K562 treated with DMSO at 1 percent for 48 hours (cell line): ENCODE data around the gene SLC35E4. TPM values are rescaled to one million over a fixed set of nuclear protein-coding genes. Genes with fewer than 3 reads are reported as not detected.

Experiments
- total RNA-seq: library from RNA; unstranded; fragments of 300-600 nt; gene quantifications from 2 replicates; pipeline ENCODE4 v1.2.3, GENCODE V29; 2022; ENCODE audit warnings: low replicate concordance; ENCODE audit errors: extremely low read depth

Gene SLC35E4, protein sequence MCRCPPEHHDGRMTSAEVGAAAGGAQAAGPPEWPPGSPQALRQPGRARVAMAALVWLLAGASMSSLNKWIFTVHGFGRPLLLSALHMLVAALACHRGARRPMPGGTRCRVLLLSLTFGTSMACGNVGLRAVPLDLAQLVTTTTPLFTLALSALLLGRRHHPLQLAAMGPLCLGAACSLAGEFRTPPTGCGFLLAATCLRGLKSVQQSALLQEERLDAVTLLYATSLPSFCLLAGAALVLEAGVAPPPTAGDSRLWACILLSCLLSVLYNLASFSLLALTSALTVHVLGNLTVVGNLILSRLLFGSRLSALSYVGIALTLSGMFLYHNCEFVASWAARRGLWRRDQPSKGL
- not detected in 2 replicates for total RNA-seq

DNA sequence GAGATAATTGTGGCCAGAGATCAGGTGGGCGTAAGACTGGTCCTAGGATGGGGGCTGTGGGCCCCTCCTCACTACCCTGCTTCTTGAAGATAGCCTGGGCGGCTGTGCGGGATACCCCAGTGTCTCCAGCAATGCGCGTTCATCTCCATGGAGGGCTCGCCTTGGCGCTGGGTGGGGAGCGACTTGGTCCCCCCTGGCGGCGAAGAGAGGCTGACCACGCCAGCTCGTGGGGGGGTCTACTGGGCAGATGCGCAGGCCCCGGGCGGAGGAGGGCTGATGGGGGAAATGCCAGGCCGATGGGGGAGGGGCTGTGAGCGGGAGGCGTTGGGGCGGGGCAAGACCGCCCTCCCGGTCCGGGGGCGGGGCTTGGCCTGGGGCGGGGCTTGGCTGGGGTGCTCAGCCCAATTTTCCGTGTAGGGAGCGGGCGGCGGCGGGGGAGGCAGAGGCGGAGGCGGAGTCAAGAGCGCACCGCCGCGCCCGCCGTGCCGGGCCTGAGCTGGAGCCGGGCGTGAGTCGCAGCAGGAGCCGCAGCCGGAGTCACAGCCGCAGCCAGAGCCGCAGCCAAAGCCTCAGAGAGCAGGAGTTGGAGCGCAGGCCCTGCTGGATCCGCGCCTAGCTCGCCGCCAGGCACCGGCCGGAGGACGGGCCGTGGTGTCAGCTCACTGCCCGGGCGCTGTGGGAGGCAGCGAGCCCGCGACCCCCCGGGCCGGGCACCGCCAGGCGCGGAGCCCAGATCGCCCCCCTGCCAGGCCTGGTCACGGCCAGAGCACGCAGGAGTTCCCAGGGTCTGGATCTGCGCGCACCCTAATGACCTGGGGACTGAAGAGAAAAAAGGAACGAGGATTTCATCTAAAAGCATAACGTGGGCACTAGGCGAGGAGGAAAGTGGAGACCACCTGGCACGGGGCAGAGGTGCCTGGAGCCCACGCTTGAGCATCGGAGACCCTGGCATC is at the start of gene SLC35E4:
TSS of gene SLC35E4 (plus strand) at position 509 of the 953 bp plus-strand sequence. CDS start 670 bp downstream, outside the sequence.

DNA sequence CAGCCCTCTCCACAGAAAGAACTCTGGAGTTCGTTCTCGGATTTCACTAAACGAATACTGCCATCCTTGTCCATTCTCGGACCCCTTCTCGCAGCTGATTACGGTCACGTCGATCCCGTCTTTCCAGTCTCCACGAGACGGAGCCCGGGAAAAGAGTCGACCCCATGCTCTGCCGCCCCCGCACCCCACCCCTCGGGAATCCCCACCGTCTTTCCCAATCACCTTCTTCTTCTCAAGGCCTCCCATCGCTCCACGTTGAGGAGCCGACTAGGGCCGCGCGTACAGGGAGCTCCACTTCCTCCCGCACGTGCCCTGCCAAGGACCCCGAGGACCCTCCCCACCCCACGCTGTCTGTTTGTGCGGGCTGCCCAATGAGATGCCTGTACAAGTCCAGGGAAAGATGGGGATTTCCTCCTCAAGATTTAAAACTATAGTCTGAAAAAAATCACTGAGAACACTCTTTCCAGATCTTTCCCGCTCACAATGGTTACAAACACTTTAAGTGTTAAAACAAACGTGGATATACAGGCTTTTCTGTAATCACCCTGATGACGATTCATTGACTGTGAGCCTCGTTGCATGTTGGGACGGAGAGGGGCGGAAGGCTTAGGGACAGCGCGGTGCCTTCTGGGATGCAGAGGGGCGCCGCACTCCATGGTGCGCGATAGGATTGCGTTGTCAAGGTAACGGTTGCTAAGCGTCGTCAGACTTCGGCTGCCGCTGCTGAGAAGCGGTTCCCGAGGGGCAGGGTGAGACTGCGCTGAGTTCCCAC is 43.8 kb upstream of the SLC35E4 start, which contains the start of gene PES1:
TSS of gene PES1 (minus strand) at position 323 of the 772 bp plus-strand sequence. CDS start at position 246, 77 bp downstream.

DNA sequence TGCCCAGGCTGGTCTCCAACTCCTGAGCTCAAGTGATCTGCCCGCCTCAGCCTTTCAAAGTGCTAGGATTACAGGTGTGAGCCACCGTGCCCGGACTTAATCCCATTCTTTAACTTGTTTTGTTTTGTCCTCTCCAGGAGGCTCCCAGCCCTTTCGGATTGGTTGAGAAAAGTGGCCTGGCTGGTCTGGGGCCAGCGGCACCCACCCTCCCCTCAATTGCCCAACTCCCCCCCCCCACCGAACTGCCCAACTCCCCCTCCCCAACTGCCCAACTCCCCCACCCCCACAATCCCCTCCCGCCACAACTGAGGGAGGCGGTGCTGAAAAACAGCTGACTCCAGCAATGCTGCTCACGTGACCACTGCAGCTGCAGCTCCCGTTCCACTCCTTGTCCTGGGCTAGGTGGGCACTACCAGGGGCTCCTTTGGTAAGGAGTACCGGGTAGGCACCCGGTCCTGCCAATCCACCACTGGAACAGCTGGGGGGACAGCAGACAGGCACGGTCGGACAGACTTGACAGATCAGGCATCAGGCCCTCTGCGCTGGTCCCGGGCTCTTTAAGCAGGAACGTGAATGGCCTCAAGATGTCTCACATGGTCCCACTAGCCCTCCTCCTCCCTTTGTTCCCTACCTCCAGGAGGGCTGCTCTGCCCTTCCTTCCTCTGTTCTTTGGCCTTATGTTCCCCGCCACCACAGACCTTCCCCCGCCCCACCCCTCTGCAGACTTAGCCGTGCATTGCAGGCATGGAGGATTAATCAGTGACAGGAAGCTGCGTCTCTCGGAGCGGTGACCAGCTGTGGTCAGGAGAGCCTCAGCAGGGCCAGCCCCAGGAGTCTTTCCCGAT is 28.9 kb upstream of the SLC35E4 start, which contains the start of gene TCN2:
TSS of gene TCN2 (plus strand) at position 720 of the 845 bp plus-strand sequence. CDS start 158 bp downstream, outside the sequence.

DNA sequence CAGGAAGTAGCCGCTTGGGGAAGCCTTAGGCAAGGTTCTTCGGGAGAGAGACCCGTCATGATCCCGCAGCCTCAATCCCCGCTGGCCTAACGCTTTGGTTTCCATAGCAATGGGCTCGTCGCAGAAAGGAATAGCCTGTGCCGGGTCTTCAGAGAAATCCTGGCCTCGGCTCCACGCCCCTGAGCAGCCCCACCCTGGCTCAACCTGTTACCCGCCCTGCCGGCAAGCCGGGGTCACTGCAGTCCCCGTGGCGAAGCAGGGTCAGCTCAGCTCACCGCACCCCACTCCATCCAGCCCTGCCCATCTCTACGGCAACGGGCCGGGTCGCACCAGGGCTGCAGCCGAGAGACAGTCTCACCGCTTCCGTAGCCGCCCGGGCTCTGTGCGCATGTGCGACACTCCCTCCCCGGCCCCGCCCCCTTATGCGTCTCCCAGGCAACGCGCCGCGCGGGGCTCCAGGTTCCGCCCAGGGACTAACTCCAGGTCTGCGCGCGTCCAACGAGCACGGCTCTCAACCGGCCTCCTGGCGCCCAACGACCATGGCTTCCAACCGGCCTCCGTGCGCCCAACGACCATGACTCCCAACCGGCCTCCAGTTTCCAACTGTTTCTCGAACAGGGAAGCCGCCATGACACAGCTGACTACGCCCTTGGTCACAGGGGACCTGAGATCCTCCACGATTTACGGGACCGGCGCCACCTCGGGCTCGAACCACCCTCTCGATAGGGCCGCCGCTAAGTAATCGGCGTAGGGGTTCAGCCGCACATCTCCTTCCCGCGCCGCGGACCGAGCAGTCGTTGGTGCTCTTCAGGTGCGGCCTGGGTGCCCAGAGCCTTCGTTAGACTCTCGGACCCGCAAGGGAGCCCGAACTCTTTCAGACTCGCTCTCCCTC is 32.2 kb downstream of the SLC35E4 start, which contains the start of gene DUSP18:
TSS of gene DUSP18 (minus strand) at position 382 of the 892 bp plus-strand sequence. CDS start 3,872 bp downstream, outside the sequence.

DNA sequence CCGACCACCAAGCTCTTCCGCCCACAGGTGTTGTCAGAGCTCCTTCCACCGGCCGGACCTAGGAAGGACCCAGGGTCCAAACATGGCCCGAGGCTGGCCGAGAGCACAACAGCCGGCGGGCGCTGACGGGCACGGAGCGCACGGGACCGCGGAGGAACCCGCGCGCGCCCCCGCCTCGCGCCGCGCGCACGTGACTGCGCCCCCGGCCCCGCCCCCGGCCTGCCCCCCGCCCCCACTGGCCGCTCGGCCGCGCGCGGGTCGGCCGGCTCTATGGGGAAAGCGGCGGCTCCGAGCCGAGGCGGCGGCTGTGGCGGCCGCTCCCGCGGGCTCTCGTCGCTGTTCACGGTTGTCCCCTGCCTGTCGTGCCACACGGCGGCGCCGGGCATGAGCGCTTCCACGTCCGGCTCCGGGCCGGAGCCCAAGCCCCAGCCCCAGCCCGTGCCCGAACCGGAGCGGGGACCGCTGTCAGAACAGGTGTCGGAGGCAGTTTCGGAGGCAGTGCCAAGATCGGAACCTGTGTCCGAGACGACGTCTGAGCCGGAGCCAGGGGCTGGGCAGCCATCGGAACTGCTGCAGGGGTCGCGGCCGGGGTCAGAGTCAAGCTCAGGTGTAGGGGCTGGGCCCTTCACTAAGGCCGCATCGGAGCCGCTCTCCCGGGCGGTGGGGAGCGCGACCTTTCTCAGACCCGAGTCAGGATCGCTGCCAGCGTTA is 59.2 kb downstream of the SLC35E4 start, which contains the start of gene OSBP2:
TSS of gene OSBP2 (plus strand) at position 235 of the 711 bp plus-strand sequence. CDS start at position 271, 36 bp downstream.

Other genes with a start within 250 kb of the SLC35E4 start
- not detected in 2 replicates for gene RNF215, start 248.4 kb upstream of the SLC35E4 start, total RNA-seq
- not detected in 2 replicates for gene SEC14L2, start 238.8 kb upstream of the SLC35E4 start, total RNA-seq
- not detected in 2 replicates for gene MTFP1, start 210.0 kb upstream of the SLC35E4 start, total RNA-seq
- gene SEC14L3, start 163.8 kb upstream of the SLC35E4 start, total RNA-seq, result not detected in 2 replicates
- gene SEC14L4, start 130.1 kb upstream of the SLC35E4 start, total RNA-seq, result not detected in 2 replicates
- gene SEC14L6, start 89.0 kb upstream of the SLC35E4 start, total RNA-seq, result not detected in 2 replicates
- not detected in 2 replicates for gene GAL3ST1, start 61.1 kb upstream of the SLC35E4 start, total RNA-seq
- not detected in 2 replicates for gene PES1, start 43.9 kb upstream of the SLC35E4 start, total RNA-seq
- not detected in 2 replicates for gene TCN2, start 28.6 kb upstream of the SLC35E4 start, total RNA-seq
- not detected in 2 replicates for gene DUSP18, start 32.1 kb downstream of the SLC35E4 start, total RNA-seq
- gene OSBP2, start 59.1 kb downstream of the SLC35E4 start, total RNA-seq, result not detected in 2 replicates